Tibial nerve (tissue), 4 donors: ENCODE data around the gene PRPF40B.

Source experiments
- CTCF ChIP-seq, 5 experiments: fragments of 200-600 bp in 3 of 5; fragments of 450-650 bp in 2 of 5; sonication (generic) in 3 of 5; IDR thresholded peaks; one replicate each; pipeline ENCODE4 v1.5.1; 2016 to 2019; ENCODE audit warnings: antibody characterized with exemption in 5 of 5, mild to moderate bottlenecking in 3 of 5, moderate library complexity in 2 of 5
- EP300 ChIP-seq, 2 donors: sonication (generic); formaldehyde crosslinking; IDR thresholded peaks; one replicate each; pipeline ENCODE4 v1.6.1; 2017; ENCODE audit warnings: antibody characterized with exemption in 2 of 2, mild to moderate bottlenecking in 1 of 2

DNA sequence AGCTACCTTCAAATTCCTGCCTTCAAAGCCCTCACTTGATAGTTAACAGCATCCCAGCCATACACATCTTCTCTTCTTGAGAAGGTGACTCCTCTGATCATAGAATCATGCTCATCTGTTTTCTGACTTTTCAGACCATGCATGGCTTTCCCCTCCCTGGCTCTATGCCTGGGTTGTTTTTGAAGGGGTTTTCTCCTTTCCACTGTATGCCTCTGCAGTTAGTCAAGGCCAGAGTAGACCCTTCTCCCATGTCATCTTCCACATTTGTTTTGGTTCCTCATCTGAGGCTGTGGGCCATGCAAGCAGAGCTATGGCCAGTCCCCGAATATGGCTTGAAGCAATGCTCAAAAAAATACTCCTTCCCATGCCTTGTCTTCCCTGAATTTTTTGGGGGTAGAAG lies 41.2 kb upstream of the PRPF40B start:
- TF ChIP-seq CTCF (IDR thresholded peaks at IDR 0.05) = no peak
- TF ChIP-seq EP300 (IDR thresholded peaks at IDR 0.05) = no peak
